ENCODE measurements around the gene CTSD. TPM values are rescaled to one million over a fixed set of nuclear protein-coding genes. Genes with fewer than 3 reads are reported as not detected.

Gene CTSD
- total RNA-seq, 2 donors from 2014 or later = 427 to 1,049 TPM

GRCh38 chr11:1776331-1776851 lies 12.7 kb upstream of the CTSD start:
- ATAC-seq (ENCODE audit: insufficient number of reproducible peaks, low FRiP score, low read depth) = no peak
- Histone ChIP-seq H3K4me3 (no peak overlapping the region), H3K27me3 (replicated peaks; ENCODE audit: insufficient read depth) (no peaks in the 10 kb centered on the region), H3K4me1 (ENCODE audit: control insufficient read depth in 1 of 2, low read depth in 2 of 2) (peaks cover 8 to 14% of the 10 kb centered on the region in 2 donors), H3K9me3 (no peaks in the 10 kb centered on the region), H3K36me3 (no peaks in the 10 kb centered on the region), H3K27ac (no peak overlapping the region)
- no peak for TF ChIP-seq CTCF (IDR thresholded peaks at IDR 0.05)
- DNase-seq (ENCODE audit: low spot score) = no peak

- H3K4me1 ChIP-seq (ENCODE audit: control insufficient read depth in 1 of 2, low read depth in 2 of 2) = peaks cover 8 to 14% of the 10 kb centered on the region in 2 donors
- no peak overlapping the region for H3K4me3 ChIP-seq
- TF ChIP-seq CTCF (IDR thresholded peaks at IDR 0.05) = no peak
- no peaks in the 10 kb centered on the region for H3K27me3 ChIP-seq (replicated peaks; ENCODE audit: insufficient read depth)
- H3K36me3 ChIP-seq = no peaks in the 10 kb centered on the region
- ATAC-seq (ENCODE audit: insufficient number of reproducible peaks, low FRiP score, low read depth) = no peak
- no peak for DNase-seq (ENCODE audit: low spot score)
- H3K9me3 ChIP-seq = no peaks in the 10 kb centered on the region
- no peak overlapping the region for H3K27ac ChIP-seq
These were observed 11.2 kb upstream of the CTSD start for GRCh38 chr11:1774886-1775285.

- DNase-seq (ENCODE audit: low spot score) (no peak), ATAC-seq (ENCODE audit: insufficient number of reproducible peaks, low FRiP score, low read depth) (no peak)
- Histone ChIP-seq H3K4me1 (ENCODE audit: control insufficient read depth in 1 of 2, low read depth in 2 of 2) (peaks cover 8 to 14% of the 10 kb centered on the region in 2 donors), H3K9me3 (no peaks in the 10 kb centered on the region), H3K27ac (no peak overlapping the region), H3K27me3 (replicated peaks; ENCODE audit: insufficient read depth) (no peaks in the 10 kb centered on the region), H3K36me3 (no peaks in the 10 kb centered on the region), H3K4me3 (no peak overlapping the region)
- no peak for TF ChIP-seq CTCF (IDR thresholded peaks at IDR 0.05)
These were observed 10.3 kb upstream of the CTSD start for GRCh38 chr11:1773994-1774550.

GRCh38 chr11:1773131-1773993 lies 9.6 kb upstream of the CTSD start:
- DNase-seq (ENCODE audit: low spot score) (no peak), ATAC-seq (ENCODE audit: insufficient number of reproducible peaks, low FRiP score, low read depth) (no peak)
- Histone ChIP-seq H3K4me3 (no peak overlapping the region), H3K27me3 (replicated peaks; ENCODE audit: insufficient read depth) (no peaks in the 10 kb centered on the region), H3K36me3 (no peaks in the 10 kb centered on the region), H3K9me3 (no peaks in the 10 kb centered on the region), H3K27ac (no peak overlapping the region), H3K4me1 (ENCODE audit: control insufficient read depth in 1 of 2, low read depth in 2 of 2) (peaks cover 8 to 14% of the 10 kb centered on the region in 2 donors)
- TF ChIP-seq CTCF (IDR thresholded peaks at IDR 0.05) = no peak
